Measurements from ENCODE around the gene BBOX1.

DNA sequence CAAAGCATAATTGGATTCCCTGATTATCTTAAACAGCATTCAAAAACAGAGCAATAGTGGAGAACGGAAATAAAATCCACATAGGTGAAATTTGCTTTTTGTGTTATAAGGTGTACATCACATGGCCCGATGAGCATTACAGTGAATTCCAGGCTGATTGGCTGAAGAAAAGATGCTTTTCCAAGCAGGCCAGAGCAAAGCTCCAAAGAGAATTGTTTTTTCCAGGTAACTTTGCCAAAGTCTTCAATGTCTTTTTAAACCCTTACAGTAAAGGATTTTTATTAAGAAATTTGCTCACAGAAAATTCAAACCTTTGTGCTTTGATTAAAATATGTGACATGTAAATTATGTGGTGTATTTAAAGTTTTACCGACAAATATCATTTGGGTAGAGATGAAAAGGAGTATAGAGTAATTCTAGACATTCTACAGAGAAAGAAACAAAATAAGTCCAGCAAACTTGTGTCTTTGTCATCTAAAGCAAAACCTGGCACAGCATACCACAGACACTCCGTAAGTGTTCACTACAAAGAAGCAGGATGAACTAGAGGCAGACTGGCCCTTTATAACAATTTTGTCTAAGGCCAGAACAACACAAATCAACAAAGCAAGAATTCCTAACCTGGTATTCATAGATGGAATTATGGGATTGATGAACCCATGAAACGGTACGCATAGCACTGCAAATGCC lies 16.6 kb downstream of the BBOX1 start:
- TF ChIP-seq EZH2 (IDR thresholded peaks at IDR 0.05; ENCODE audit: low read length, missing control alignments), result no peak
- TF ChIP-seq, protein P1, sequence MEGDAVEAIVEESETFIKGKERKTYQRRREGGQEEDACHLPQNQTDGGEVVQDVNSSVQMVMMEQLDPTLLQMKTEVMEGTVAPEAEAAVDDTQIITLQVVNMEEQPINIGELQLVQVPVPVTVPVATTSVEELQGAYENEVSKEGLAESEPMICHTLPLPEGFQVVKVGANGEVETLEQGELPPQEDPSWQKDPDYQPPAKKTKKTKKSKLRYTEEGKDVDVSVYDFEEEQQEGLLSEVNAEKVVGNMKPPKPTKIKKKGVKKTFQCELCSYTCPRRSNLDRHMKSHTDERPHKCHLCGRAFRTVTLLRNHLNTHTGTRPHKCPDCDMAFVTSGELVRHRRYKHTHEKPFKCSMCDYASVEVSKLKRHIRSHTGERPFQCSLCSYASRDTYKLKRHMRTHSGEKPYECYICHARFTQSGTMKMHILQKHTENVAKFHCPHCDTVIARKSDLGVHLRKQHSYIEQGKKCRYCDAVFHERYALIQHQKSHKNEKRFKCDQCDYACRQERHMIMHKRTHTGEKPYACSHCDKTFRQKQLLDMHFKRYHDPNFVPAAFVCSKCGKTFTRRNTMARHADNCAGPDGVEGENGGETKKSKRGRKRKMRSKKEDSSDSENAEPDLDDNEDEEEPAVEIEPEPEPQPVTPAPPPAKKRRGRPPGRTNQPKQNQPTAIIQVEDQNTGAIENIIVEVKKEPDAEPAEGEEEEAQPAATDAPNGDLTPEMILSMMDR (conservative IDR thresholded peaks at IDR 0.05 in 1 of 2, IDR thresholded peaks at IDR 0.05 in 1 of 2; ENCODE audit: low read depth in 1 of 2, low read length in 2 of 2), result no peak
